Loucy (cell line): ENCODE data around the gene IFI44.

Experiments
- EZH2phosphoT487 ChIP-seq: fragments of 200-600 bp; IDR thresholded peaks from 2 replicates; pipeline ENCODE4 v1.6.1; 2018; ENCODE audit warnings: antibody characterized with exemption, mild to moderate bottlenecking, moderate library complexity, borderline replicate concordance
- TF ChIP-seq, protein P1 (sequence below): fragments of 200-600 bp; sonication (generic); conservative IDR thresholded peaks from 2 replicates; pipeline ENCODE4 v1.5.1; 2014; ENCODE audit warnings: mild to moderate bottlenecking, antibody characterized with exemption, low read length

DNA sequence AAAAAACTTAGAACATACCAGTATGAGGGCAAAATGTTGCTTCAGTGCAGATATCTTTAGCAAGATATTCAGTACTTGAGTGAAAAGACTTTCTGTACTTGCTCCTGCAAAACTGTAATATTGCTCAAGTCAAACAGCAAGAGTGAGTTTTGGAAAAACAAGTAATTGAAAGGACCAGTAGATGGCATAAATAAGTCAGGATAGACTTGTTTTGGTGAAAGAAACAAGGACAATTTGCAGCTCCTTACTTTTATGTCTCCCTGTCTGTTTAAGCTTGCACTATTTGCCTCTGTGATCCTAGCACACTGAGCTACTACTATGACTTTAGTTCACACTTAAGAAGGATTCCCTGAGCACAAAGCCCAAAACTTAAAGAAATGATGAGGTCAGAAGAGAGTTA, 39.1 kb downstream of the IFI44 start:
- TF ChIP-seq EZH2phosphoT487: no peak
- TF ChIP-seq, protein P1, sequence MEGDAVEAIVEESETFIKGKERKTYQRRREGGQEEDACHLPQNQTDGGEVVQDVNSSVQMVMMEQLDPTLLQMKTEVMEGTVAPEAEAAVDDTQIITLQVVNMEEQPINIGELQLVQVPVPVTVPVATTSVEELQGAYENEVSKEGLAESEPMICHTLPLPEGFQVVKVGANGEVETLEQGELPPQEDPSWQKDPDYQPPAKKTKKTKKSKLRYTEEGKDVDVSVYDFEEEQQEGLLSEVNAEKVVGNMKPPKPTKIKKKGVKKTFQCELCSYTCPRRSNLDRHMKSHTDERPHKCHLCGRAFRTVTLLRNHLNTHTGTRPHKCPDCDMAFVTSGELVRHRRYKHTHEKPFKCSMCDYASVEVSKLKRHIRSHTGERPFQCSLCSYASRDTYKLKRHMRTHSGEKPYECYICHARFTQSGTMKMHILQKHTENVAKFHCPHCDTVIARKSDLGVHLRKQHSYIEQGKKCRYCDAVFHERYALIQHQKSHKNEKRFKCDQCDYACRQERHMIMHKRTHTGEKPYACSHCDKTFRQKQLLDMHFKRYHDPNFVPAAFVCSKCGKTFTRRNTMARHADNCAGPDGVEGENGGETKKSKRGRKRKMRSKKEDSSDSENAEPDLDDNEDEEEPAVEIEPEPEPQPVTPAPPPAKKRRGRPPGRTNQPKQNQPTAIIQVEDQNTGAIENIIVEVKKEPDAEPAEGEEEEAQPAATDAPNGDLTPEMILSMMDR: peak; percentile 41; the same call in 1 of the 2 replicates
